ENCODE results near the gene CCDC9B. TPM values are rescaled to one million over a fixed set of nuclear protein-coding genes. Genes with fewer than 3 reads are reported as not detected.

CCDC9B gene
- total RNA-seq, 1 donor = 0.63 TPM

- Histone ChIP-seq H3K9me3 (ENCODE audit: low read depth, low read length) (no peaks in the 10 kb centered on the region), H3K4me3 (ENCODE audit: low read length) (no peak overlapping the region), H3K27me3 (ENCODE audit: insufficient read depth, low read length) (no peaks in the 10 kb centered on the region), H3K4me1 (ENCODE audit: insufficient read depth, low read length) (peaks cover 9% of the 10 kb centered on the region)
Measured at GRCh38 chr15:40289140-40289775, 51.5 kb downstream of the CCDC9B start.

GRCh38 chr15:40287968-40288367 is 52.8 kb downstream of the CCDC9B start:
- Histone ChIP-seq H3K9me3 (ENCODE audit: low read depth, low read length) (no peaks in the 10 kb centered on the region), H3K27me3 (ENCODE audit: insufficient read depth, low read length) (peaks cover 7% of the 10 kb centered on the region), H3K4me3 (ENCODE audit: low read length) (no peak overlapping the region), H3K4me1 (ENCODE audit: insufficient read depth, low read length) (peaks cover 18% of the 10 kb centered on the region)

- Histone ChIP-seq H3K4me1 (ENCODE audit: insufficient read depth, low read length) (peaks cover 22% of the 10 kb centered on the region), H3K4me3 (ENCODE audit: low read length) (no peak overlapping the region), H3K27me3 (ENCODE audit: insufficient read depth, low read length) (peaks cover 10% of the 10 kb centered on the region), H3K9me3 (ENCODE audit: low read depth, low read length) (no peaks in the 10 kb centered on the region)
Measured at GRCh38 chr15:40287505-40287904, 53.2 kb downstream of the CCDC9B start.

GRCh38 chr15:40286794-40287193 is 53.9 kb downstream of the CCDC9B start:
- Histone ChIP-seq H3K4me3 (ENCODE audit: low read length) (no peak overlapping the region), H3K9me3 (ENCODE audit: low read depth, low read length) (no peaks in the 10 kb centered on the region), H3K4me1 (ENCODE audit: insufficient read depth, low read length) (peaks cover 29% of the 10 kb centered on the region), H3K27me3 (ENCODE audit: insufficient read depth, low read length) (peaks cover 10% of the 10 kb centered on the region)

GRCh38 chr15:40286061-40286532 is 54.6 kb downstream of the CCDC9B start:
- H3K4me1 ChIP-seq (ENCODE audit: insufficient read depth, low read length) = peaks cover 34% of the 10 kb centered on the region
- no peak overlapping the region for H3K4me3 ChIP-seq (ENCODE audit: low read length)
- H3K27me3 ChIP-seq (ENCODE audit: insufficient read depth, low read length) = peaks cover 16% of the 10 kb centered on the region
- H3K9me3 ChIP-seq (ENCODE audit: low read depth, low read length) = no peaks in the 10 kb centered on the region

GRCh38 chr15:40285554-40286011 is 55.2 kb downstream of the CCDC9B start:
- H3K27me3 ChIP-seq (ENCODE audit: insufficient read depth, low read length) = peaks cover 21% of the 10 kb centered on the region
- H3K4me1 ChIP-seq (ENCODE audit: insufficient read depth, low read length) = peaks cover 34% of the 10 kb centered on the region
- no peaks in the 10 kb centered on the region for H3K9me3 ChIP-seq (ENCODE audit: low read depth, low read length)
- H3K4me3 ChIP-seq (ENCODE audit: low read length) = no peak overlapping the region

- Histone ChIP-seq H3K4me3 (ENCODE audit: low read length) (no peak overlapping the region), H3K27me3 (ENCODE audit: insufficient read depth, low read length) (peaks cover 25% of the 10 kb centered on the region), H3K9me3 (ENCODE audit: low read depth, low read length) (no peaks in the 10 kb centered on the region), H3K4me1 (ENCODE audit: insufficient read depth, low read length) (peaks cover 34% of the 10 kb centered on the region)
Measured at GRCh38 chr15:40285151-40285550, 55.6 kb downstream of the CCDC9B start.

GRCh38 chr15:40283615-40284300 is 57.0 kb downstream of the CCDC9B start:
- H3K4me3 ChIP-seq (ENCODE audit: low read length) = no peak overlapping the region
- H3K9me3 ChIP-seq (ENCODE audit: low read depth, low read length) = no peaks in the 10 kb centered on the region
- peaks cover 31% of the 10 kb centered on the region for H3K27me3 ChIP-seq (ENCODE audit: insufficient read depth, low read length)
- H3K4me1 ChIP-seq (ENCODE audit: insufficient read depth, low read length) = peaks cover 44% of the 10 kb centered on the region

GRCh38 chr15:40282869-40283614 is 57.7 kb downstream of the CCDC9B start, which contains the start of gene ANKRD63:
Gene ANKRD63 (minus strand): TSS chr15:40283064. CDS start chr15:40282586, 478 bp downstream.
- Histone ChIP-seq H3K9me3 (ENCODE audit: low read depth, low read length) (no peaks in the 10 kb centered on the region), H3K4me1 (ENCODE audit: insufficient read depth, low read length) (peaks cover 51% of the 10 kb centered on the region), H3K4me3 (ENCODE audit: low read length) (peak within 1 kb of the TSS; percentile 40), H3K27me3 (ENCODE audit: insufficient read depth, low read length) (peaks cover 35% of the 10 kb centered on the region)

GRCh38 chr15:40282147-40282868 is 58.4 kb downstream of the CCDC9B start:
- Histone ChIP-seq H3K4me1 (ENCODE audit: insufficient read depth, low read length) (peaks cover 58% of the 10 kb centered on the region), H3K4me3 (ENCODE audit: low read length) (peak overlapping the region; percentile 40), H3K27me3 (ENCODE audit: insufficient read depth, low read length) (peaks cover 35% of the 10 kb centered on the region), H3K9me3 (ENCODE audit: low read depth, low read length) (no peaks in the 10 kb centered on the region)

- H3K27me3 ChIP-seq (ENCODE audit: insufficient read depth, low read length) = peaks cover 35% of the 10 kb centered on the region
- H3K4me1 ChIP-seq (ENCODE audit: insufficient read depth, low read length) = peaks cover 64% of the 10 kb centered on the region
- no peaks in the 10 kb centered on the region for H3K9me3 ChIP-seq (ENCODE audit: low read depth, low read length)
- peak overlapping the region; percentile 40 for H3K4me3 ChIP-seq (ENCODE audit: low read length)
Measured at GRCh38 chr15:40281801-40282146, 59.0 kb downstream of the CCDC9B start.

Other genes starting within 250 kb of the CCDC9B start
- gene BMF, start 232.1 kb downstream of the CCDC9B start, total RNA-seq = 31.6 TPM
- 2.7 TPM for gene BUB1B, start 179.9 kb downstream of the CCDC9B start, total RNA-seq
- 0.42 TPM for gene PAK6, start 101.9 kb downstream of the CCDC9B start, total RNA-seq
- not detected for gene ANKRD63, start 57.9 kb downstream of the CCDC9B start, total RNA-seq
- gene PLCB2, start 33.0 kb downstream of the CCDC9B start, total RNA-seq = 61.7 TPM
- gene INAFM2, start 17.2 kb downstream of the CCDC9B start, total RNA-seq = 28.1 TPM
- gene PHGR1, start 10.1 kb upstream of the CCDC9B start, total RNA-seq = not detected
- gene DISP2, start 17.3 kb upstream of the CCDC9B start, total RNA-seq = under 0.01 TPM
- gene KNSTRN, start 41.8 kb upstream of the CCDC9B start, total RNA-seq = 7.1 TPM
- 12.7 TPM for gene IVD, start 64.9 kb upstream of the CCDC9B start, total RNA-seq
- gene BAHD1, start 100.0 kb upstream of the CCDC9B start, total RNA-seq = 13.9 TPM
- 3.9 TPM for gene CHST14, start 130.0 kb upstream of the CCDC9B start, total RNA-seq
- gene CCDC32, start 224.1 kb upstream of the CCDC9B start, total RNA-seq = 12.9 TPM
- 17.4 TPM for gene RPUSD2, start 228.4 kb upstream of the CCDC9B start, total RNA-seq